Sigmoid colon (tissue), 7 donors: ENCODE data around the gene COL4A1. TPM values are rescaled to one million over a fixed set of nuclear protein-coding genes. Genes with fewer than 3 reads are reported as not detected.

Source experiments
- DNase-seq: peaks from one replicate; pipeline ENCODE4 v3.0.0-alpha.2; 2019
- H3K27ac ChIP-seq, 4 donors: fragments of 200-600 bp; sonication (generic); one replicate each; pipeline ENCODE4 v1.5.1; 2016 to 2019; ENCODE audit warnings: mild to moderate bottlenecking in 1 of 4
- H3K27me3 ChIP-seq, 3 donors: fragments of 200-600 bp; sonication (generic); one replicate each; pipeline ENCODE4 v1.5.1; 2019; ENCODE audit warnings: mild to moderate bottlenecking in 1 of 3
- H3K36me3 ChIP-seq, 4 donors: fragments of 200-600 bp; sonication (generic); one replicate each; pipeline ENCODE4 v1.5.1; 2016 to 2019
- H3K4me1 ChIP-seq, 4 donors: fragments of 200-600 bp; sonication (generic); one replicate each; pipeline ENCODE4 v1.5.1; 2017 to 2019
- H3K4me3 ChIP-seq, 4 donors: fragments of 200-600 bp; sonication (generic); one replicate each; pipeline ENCODE4 v1.5.1; 2017 to 2019; ENCODE audit warnings: mild to moderate bottlenecking in 2 of 4, moderate library complexity in 1 of 4
- H3K9me3 ChIP-seq, 4 donors: fragments of 200-600 bp in 3 of 4; sonication (generic) in 3 of 4; one replicate each; pipeline versions ENCODE4 v1.5.1 to v1.6.1; 2013 to 2019
- CTCF ChIP-seq, 4 experiments: fragments of 450-650 bp in 3 of 4; fragments of 200-600 bp in 1 of 4; IDR thresholded peaks; one replicate each; pipeline ENCODE4 v1.5.1; 2016 to 2019; ENCODE audit warnings: antibody characterized with exemption in 4 of 4, mild to moderate bottlenecking in 3 of 4, moderate library complexity in 2 of 4
- EP300 ChIP-seq, 4 donors: sonication (generic); formaldehyde crosslinking; IDR thresholded peaks; one replicate each; pipeline ENCODE4 v1.6.1; 2017; ENCODE audit warnings: antibody characterized with exemption in 4 of 4
- POLR2A ChIP-seq, 2 donors: fragments of 450-650 bp; IDR thresholded peaks; one replicate each; pipeline ENCODE4 v1.6.1; 2016; ENCODE audit warnings: antibody characterized with exemption in 2 of 2, mild to moderate bottlenecking in 2 of 2, moderate library complexity in 2 of 2
- POLR2AphosphoS5 ChIP-seq, 4 donors: sonication (generic); formaldehyde crosslinking; IDR thresholded peaks; one replicate each; pipeline ENCODE4 v1.6.1; 2017; ENCODE audit warnings: antibody characterized with exemption in 4 of 4
- WGBS, 2 donors: extraction: QIAGEN DNeasy Blood & Tissue Kit; methylation state at CpG; one replicate each; pipeline ENCODE4 v1.1.7; 2013; 5-methylcytosine and 5-hydroxymethylcytosine counted together
- intact Hi-C: fragments of 100-400 bp; cut with DNase I; formaldehyde crosslinking; loops from one replicate; pipeline ENCODE4 v1.15.1; 2023
- polyA plus RNA-seq, 3 donors: library from polyadenylated mRNA; stranded (reverse); fragments of 200-250 nt; gene quantifications; one replicate each; pipeline ENCODE4 v1.2.3, GENCODE V29; 2013
- total RNA-seq, 4 donors: library from RNA; depleted of rRNA; stranded (reverse); fragments of >200 nt; gene quantifications; one replicate each; pipeline ENCODE4 v1.1.0, GENCODE V29; 2016
- donor health status: healthy with polysubstance abuse.
- donor health status: Bipolar disorder and iron deficiency.
- donor health status: healthy.

Gene COL4A1
- total and polyA plus RNA-seq, 7 donors = 9.2 to 598 (median 235) TPM

GRCh38 chr13:110289174-110289573, 17.8 kb downstream of the COL4A1 start:
- Histone ChIP-seq H3K9me3 (no peaks in the 10 kb centered on the region), H3K4me3 (no peak overlapping the region), H3K4me1 (peaks cover 0 to 91% (median 75%) of the 10 kb centered on the region in 4 donors), H3K27me3 (no peaks in the 10 kb centered on the region), H3K36me3 (peaks cover 0 to 8% (median 0%) of the 10 kb centered on the region in 4 donors), H3K27ac (peak overlapping the region; percentile 71 to 100 (median 90))
- intact Hi-C loops = no loop called here
- TF ChIP-seq POLR2A (IDR thresholded peaks at IDR 0.05) = no peak
- no peak for TF ChIP-seq EP300 (IDR thresholded peaks at IDR 0.05)
- TF ChIP-seq POLR2AphosphoS5 (IDR thresholded peaks at IDR 0.05) = no peak
- no peak for TF ChIP-seq CTCF (IDR thresholded peaks at IDR 0.05)
- 89 to 94% methylated on average over 9 of the region's 9 CpGs for WGBS, 2 donors
- DNase-seq = peak; percentile 59

GRCh38 chr13:110286833-110287819, 19.8 kb downstream of the COL4A1 start:
- DNase-seq = peak; percentile 52
- Histone ChIP-seq H3K27me3 (no peaks in the 10 kb centered on the region), H3K9me3 (no peaks in the 10 kb centered on the region), H3K27ac (peak overlapping the region; percentile 68 to 100 (median 87)), H3K36me3 (peaks cover 0 to 8% (median 0%) of the 10 kb centered on the region in 4 donors), H3K4me1 (peaks cover 0 to 93% (median 79%) of the 10 kb centered on the region in 4 donors), H3K4me3 (no peak overlapping the region)
- intact Hi-C loops = no loop called here
- TF ChIP-seq POLR2AphosphoS5 (IDR thresholded peaks at IDR 0.05) (peak in 1 of 4 donors; percentile 12), CTCF (IDR thresholded peaks at IDR 0.05) (no peak), POLR2A (IDR thresholded peaks at IDR 0.05) (no peak)
- WGBS, 2 donors = 69 to 84% methylated on average over 21 of the region's 21 CpGs

- H3K4me3 ChIP-seq = no peak overlapping the region
- WGBS, 2 donors = 87 to 88% methylated on average over 14 of the region's 14 CpGs
- intact Hi-C loops = no loop called here
- no peak for TF ChIP-seq EP300 (IDR thresholded peaks at IDR 0.05)
- TF ChIP-seq POLR2A (IDR thresholded peaks at IDR 0.05) = no peak
- no peak for TF ChIP-seq POLR2AphosphoS5 (IDR thresholded peaks at IDR 0.05)
- TF ChIP-seq CTCF (IDR thresholded peaks at IDR 0.05) = no peak
- H3K9me3 ChIP-seq = no peaks in the 10 kb centered on the region
- no peaks in the 10 kb centered on the region for H3K27me3 ChIP-seq
- peak; percentile 43 for DNase-seq
- peak overlapping the region; percentile 68 to 100 (median 87) for H3K27ac ChIP-seq
- H3K36me3 ChIP-seq = peaks cover 0 to 8% (median 0%) of the 10 kb centered on the region in 4 donors
- H3K4me1 ChIP-seq = peaks cover 0 to 93% (median 87%) of the 10 kb centered on the region in 4 donors
Observed at GRCh38 chr13:110285991-110286832, 20.7 kb downstream of the COL4A1 start.

- Histone ChIP-seq H3K27ac (peak overlapping the region; percentile 68 to 100 (median 87)), H3K27me3 (no peaks in the 10 kb centered on the region), H3K4me1 (peaks cover 0 to 93% (median 89%) of the 10 kb centered on the region in 4 donors), H3K9me3 (no peaks in the 10 kb centered on the region), H3K36me3 (peaks cover 0 to 8% (median 0%) of the 10 kb centered on the region in 4 donors), H3K4me3 (no peak overlapping the region)
- intact Hi-C loops = no loop called here
- DNase-seq = peak; percentile 29
- TF ChIP-seq EP300 (IDR thresholded peaks at IDR 0.05) (no peak), POLR2AphosphoS5 (IDR thresholded peaks at IDR 0.05) (peak in 1 of 4 donors; percentile 6), CTCF (IDR thresholded peaks at IDR 0.05) (no peak), POLR2A (IDR thresholded peaks at IDR 0.05) (no peak)
- WGBS, 2 donors = 87 to 89% methylated on average over 11 of the region's 11 CpGs
Observed at GRCh38 chr13:110284779-110285484, 22.0 kb downstream of the COL4A1 start.
